ENCODE results near the gene ANKRD63. TPM values are rescaled to one million over a fixed set of nuclear protein-coding genes. Genes with fewer than 3 reads are reported as not detected.

The ANKRD63 gene
- total RNA-seq, 2 donors from 2014 or later, result 0.65 TPM; not detected in 1

- DNase-seq (no peak), ATAC-seq (no peak)
- intact Hi-C loops (cut with DNase I), result no loop called here
Measured at GRCh38 chr15:40316931-40317330, 34.1 kb upstream of the ANKRD63 start.

DNA sequence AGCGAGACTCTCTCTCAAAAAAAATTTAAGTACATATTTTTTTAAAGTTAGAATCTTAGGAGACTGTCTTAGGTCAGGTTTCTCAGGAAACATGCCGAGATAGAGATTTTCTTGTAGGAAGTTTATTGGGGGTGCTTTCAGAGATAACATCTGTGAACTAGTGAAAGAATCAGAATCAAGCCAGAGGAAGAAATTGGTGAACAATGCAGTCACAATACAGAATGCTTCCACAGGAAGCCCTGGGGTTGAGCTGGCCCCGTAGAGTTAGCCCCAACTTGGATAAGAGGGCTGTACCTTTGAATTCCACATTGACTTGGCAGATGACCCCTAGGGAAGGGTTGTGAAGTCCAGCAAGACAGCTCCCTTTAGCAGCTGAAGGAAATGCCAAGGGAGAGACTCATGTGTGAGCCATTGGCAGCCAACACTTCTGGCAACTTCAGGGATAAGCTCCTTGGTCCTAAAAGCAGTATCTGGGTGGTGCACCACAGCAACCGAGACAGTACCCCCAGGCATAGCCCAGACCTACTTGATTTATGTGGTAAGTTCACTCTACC is 31.9 kb upstream of the ANKRD63 start:
- intact Hi-C loops (cut with DNase I), result no loop called here
- DNase-seq (peak; percentile 3), ATAC-seq (no peak)

DNA sequence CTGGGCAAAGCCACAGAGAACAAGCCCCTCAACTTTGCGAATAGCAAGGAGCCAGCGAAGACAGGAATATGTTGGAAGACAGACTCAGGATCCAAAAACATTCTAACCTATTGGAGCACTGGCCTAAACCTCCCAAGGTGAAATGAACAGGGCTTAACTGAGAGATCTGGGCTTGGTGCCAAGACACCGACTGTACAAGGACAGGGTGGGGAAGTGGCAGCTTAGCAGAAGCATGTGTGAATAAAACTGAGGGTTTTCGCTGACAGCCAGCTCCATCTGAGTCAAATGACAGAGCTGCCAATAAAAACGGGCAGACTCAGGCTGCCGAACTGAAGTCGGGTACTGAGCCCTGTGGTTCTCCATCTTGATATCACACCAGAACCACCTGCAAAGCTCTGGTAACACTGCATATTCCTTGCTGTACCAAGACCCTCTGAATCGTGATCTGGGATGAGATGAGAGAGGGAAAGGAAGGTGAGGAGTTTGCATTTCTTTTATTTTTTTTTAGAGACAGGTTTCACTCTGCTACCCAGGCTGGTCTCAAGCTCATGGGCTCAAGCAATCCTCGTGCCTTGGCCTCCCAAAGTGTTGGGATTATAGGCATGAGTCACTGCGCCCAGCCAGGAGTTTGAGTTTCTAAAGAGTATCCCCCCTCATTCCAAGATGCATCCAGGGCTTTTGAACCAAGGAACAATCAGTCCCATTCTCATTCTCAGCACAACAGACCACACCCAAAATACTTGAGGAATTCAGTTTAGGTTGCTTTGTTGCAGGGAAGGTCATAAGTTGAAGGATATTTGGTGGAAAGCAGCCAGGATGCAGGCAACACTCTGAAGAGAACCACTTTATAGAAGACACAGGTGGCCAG is 30.9 kb upstream of the ANKRD63 start:
- intact Hi-C loops (cut with DNase I), result no loop called here
- ATAC-seq (peak; percentile 77 to 78), DNase-seq (peak; percentile 62)

- intact Hi-C loops (cut with DNase I), result no loop called here
- peak; percentile 14 for DNase-seq
- no peak for ATAC-seq
Measured at GRCh38 chr15:40312370-40313158, 29.7 kb upstream of the ANKRD63 start.

- DNase-seq (peak; percentile 8), ATAC-seq (no peak)
- intact Hi-C loops (cut with DNase I), result loop anchor here in 1 of 2 donors (2.0 kb wide), 1 partner anchor 32 kb away; no protein-coding TSS in a partner anchor
Measured at GRCh38 chr15:40310993-40311392, 28.1 kb upstream of the ANKRD63 start.

DNA sequence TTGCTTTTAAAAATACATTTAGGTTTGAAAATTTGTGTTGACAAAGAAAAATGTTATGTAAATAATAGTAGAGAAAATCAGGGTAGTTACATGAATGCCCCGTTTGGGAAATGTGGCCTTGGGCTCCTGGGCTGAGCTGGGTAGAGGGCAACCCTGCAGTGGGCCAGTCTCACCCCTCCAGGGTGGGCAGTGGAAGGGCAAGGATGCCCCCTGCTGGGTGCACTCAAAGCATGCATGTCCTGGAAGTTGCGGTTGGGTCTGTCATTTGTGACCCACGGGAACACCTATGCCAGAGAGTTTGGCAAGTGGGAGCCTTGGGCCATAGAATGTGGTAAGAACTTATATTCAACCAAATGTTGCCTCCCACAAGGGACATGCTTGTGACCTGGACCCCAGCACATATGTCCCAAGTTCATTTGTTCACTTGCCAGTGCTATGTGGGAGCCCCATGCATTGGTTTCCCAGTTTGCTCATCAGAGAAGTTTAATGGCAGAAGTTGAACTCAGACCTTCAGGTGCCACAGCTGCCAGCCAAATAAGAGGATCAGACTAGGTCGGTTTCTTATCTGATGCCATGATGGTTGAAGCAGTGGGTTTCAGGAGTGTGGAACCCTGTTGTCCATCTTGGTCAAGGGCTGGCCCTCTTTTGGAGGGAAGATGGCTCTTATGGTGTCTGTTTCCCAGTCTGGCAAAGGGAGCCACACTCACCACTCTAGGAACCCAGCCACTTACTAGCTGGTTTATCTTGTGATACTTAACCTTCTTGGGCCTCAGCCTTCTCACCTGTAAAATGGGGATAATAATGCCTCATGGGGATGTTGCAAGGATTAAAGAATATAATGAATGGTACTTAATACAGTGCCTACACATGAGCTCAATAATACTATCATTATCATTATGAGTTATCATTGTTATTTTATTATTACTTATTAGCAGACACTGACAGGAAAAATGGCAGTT is 27.4 kb upstream of the ANKRD63 start:
- peak; percentile 62 for DNase-seq
- intact Hi-C loops (cut with DNase I), result loop anchor here in 1 of 2 donors (2.0 kb wide), 1 partner anchor 31 kb away; no protein-coding TSS in a partner anchor
- peak; percentile 51 to 66 for ATAC-seq

- DNase-seq (peak; percentile 3), ATAC-seq (no peak)
- intact Hi-C loops (cut with DNase I), result no loop called here
Measured at GRCh38 chr15:40309344-40309862, 26.5 kb upstream of the ANKRD63 start.

DNA sequence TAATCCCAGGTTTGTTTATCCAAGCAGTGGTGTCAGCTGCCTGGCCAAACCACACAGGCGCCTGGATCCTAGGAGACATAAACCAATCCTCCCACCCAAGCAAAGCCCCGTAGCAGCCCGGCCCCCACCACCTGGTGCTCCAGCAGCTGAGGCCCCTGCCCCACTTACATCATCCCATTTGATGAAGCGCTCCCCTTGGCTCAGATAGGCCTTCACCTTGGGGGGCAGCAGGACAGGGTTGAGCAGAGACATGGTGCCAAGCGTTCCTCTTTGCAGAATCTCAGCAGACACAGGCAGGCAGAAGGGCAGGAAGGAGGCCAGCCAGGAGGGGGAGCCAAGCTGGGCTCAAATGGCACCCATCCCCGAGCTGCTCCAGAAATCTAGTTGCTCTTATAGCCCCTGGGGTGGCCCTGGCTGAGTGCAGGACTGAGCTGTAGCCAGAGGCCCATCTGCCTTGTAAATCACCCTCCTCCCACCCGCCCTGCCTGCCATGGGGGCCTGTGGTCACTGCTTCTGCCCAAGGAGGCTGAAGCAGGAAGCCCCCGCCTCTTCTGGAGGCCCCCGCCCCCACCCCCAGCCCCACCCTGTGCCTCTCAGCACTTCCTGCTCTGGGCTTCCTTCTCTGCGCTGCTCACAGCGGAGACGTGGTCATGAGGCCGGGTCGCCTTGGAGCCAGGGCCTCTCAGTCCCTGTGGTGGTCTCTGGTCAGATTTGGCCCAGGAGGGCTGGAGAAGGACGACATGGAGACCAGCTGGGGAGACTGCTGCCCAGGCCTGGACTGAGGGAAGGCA is 24.8 kb upstream of the ANKRD63 start, which contains the start of gene PLCB2:
PLCB2 (minus strand) TSS at position 515 of the 791 bp plus-strand sequence; CDS start at position 252, 263 bp downstream.
- intact Hi-C loops (cut with DNase I), result no loop called here
- peak; percentile 48 to 67 for ATAC-seq
- peak; percentile 47 for DNase-seq

DNA sequence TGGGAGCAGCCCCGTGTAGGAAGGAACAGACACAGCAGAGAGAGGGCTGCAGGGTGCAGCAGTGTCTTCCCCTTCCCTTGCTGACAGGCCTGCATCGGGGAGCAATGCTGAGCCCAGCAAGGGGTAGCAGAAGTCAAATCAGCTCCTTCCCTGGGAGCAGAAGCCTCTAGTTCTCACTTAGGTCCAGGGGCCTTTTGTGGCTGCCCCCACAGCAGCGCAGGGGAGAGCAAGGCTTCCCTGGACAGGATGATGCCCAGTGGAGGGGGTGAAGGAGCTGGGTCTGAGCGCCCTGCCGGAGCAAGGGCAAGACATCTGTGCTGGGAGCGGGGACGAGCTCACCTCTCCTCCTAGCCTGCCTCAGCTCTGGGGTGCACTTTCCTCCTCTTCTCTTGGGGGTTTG is 24.0 kb upstream of the ANKRD63 start:
- intact Hi-C loops (cut with DNase I), result no loop called here
- peak; percentile 12 for DNase-seq
- no peak for ATAC-seq

DNA sequence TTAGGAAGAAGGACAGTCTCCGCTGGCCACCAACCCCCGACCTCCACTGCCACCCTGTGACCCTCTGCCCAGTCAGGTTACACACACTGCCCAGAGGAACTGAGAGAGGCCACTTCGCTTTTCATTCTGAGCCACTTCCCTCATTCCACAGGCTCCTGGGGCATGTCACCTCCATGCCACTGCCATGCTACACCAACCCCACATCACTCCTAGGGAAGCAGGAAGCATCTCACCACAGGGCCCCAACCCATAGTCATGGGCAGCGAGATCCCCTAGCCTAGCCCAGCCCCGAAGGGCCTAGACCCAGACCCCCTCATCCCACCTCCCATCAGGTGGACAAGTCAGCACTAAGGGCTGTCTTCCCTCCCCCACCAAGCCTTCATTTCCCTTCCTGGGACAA is 23.5 kb upstream of the ANKRD63 start:
- ATAC-seq, result peak in 1 of 2 donors; percentile 9
- intact Hi-C loops (cut with DNase I), result no loop called here
- DNase-seq, result peak; percentile 8

GRCh38 chr15:40305281-40305680 is 22.4 kb upstream of the ANKRD63 start:
- intact Hi-C loops (cut with DNase I), result no loop called here
- DNase-seq, result peak; percentile 1
- ATAC-seq, result no peak

DNA sequence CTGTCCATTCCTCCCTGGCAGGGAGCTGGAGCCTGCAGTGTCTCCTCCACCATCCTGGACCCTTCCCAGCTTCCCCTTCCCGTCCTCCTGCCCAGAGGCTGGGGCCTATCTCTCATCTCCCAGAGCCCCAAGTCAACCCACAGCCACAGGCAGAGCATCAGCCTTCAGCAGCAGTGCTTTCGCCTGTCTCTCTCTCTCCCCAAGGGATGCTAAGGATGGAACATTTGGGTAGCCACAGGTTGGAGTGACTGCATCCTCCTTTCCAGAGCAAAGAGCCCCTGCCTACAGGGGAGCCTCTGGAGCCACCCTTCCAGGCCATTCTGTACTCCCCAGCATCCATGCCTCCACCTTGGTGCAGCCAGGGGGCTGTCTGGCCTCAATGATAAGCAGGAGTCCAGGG is 20.7 kb upstream of the ANKRD63 start:
- peak; percentile 2 for DNase-seq
- intact Hi-C loops (cut with DNase I), result no loop called here
- no peak for ATAC-seq

GRCh38 chr15:40302981-40303380 is 20.1 kb upstream of the ANKRD63 start:
- ATAC-seq (no peak), DNase-seq (peak; percentile 31)
- intact Hi-C loops (cut with DNase I), result no loop called here

- ATAC-seq, result no peak
- DNase-seq, result peak; percentile 19
- intact Hi-C loops (cut with DNase I), result no loop called here
Measured at GRCh38 chr15:40302288-40302886, 19.5 kb upstream of the ANKRD63 start.

DNA sequence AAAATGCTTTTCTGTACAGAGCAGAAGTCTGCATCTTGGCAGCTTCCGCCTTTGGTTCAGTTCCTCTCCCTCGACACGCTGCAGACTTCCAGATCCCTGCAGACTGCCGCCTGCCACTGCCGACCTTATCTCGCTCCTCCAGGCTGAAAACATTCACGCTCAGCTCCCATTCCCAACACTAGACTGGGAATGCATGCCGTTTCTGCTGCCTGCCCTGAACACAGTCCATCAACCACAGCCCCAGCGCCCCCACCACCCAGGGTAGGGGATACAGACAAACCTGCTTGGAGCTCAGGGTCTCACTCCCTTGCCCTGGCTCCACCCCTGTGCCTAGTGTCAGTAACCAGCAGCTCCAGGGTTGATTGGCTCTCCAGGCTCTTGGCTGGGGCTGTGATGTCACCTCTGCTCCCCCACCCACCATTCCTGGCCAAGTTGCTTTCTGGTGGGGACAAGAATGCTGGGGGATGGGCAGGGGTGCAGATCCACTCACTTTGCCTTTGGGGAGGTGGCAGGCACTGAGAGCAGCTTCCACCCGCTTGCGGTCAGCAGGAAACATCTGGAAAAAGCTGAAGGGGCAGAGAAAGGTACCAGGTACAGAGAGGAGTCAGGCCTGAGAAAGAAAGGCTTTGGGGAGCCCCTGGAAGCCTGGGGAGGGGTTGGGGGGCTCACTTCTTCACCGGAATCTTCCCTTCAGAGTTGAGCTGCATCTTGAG is 18.8 kb upstream of the ANKRD63 start:
- no peak for DNase-seq
- peak; percentile 32 to 65 for ATAC-seq
- intact Hi-C loops (cut with DNase I), result no loop called here

- intact Hi-C loops (cut with DNase I), result no loop called here
- no peak for DNase-seq
- no peak for ATAC-seq
Measured at GRCh38 chr15:40300771-40301170, 17.9 kb upstream of the ANKRD63 start.

DNA sequence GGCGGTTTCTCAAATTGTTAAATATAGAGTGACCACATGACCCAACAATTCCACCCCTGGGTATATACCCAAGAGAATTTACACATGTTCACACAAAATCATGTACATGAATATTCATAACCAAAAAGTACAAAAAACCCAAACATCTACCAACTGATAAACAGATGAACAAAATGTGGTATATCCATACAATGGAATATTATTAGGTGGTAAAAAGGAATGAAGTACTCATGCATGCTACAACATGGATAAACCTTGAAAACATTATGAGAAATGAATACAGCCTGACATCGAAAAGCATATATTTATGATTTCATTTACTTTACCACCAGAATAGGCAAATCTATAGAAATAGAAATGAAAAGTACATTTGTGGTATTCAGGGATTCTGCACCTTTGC is 17.5 kb upstream of the ANKRD63 start:
- no peak for ATAC-seq
- intact Hi-C loops (cut with DNase I), result no loop called here
- no peak for DNase-seq

Measured in left cardiac atrium (tissue), 4 donors.